Measurements from ENCODE around the gene PDXK. TPM values are rescaled to one million over a fixed set of nuclear protein-coding genes. Genes with fewer than 3 reads are reported as not detected.

The PDXK gene
- total and polyA plus RNA-seq, 2 of the 8 experiments (the other 6 are each of a cell fraction or from before 2014, with no cell fraction given): 78.0 to 112 TPM

DNA sequence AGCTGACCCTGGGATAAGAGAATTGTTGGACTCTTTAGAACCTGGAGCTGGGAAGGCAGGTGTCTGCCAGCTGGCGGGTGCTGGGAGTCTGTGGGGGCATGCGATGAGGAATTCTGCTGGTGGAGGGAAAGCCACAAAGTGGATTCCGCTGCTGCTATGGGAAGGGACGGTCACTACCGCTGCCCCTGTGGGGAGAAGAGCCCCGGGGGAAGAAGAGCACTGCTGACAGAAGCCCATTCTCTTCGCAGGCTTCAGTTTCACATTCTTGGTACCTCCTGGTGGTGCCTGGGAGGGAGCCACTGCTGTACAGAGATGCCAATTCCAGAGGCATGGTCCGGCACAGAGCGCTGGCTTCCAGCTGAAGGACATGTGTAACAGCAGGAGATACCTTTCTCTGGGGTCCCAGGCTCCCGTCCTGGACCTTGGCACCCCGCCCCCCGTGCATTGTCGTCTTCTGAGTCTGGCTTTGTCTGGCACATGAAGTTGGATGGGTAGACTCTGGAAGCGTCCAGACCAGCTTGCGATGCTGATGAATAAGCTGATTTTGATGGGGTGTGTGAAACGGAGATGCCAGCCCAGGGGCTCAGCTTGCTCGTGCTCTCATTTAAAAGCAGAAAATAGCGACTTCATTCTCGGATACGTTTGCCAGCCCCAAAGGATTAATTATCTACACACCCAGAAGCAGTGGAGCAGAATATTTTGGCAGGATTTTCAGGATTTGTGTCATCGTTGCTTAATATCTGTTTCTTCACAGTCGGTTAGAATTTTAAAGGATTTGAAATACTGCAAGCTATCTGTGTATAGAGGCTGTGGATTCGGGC is 13.2 kb downstream of the PDXK start (continued):
- TF ChIP-seq, protein P1, sequence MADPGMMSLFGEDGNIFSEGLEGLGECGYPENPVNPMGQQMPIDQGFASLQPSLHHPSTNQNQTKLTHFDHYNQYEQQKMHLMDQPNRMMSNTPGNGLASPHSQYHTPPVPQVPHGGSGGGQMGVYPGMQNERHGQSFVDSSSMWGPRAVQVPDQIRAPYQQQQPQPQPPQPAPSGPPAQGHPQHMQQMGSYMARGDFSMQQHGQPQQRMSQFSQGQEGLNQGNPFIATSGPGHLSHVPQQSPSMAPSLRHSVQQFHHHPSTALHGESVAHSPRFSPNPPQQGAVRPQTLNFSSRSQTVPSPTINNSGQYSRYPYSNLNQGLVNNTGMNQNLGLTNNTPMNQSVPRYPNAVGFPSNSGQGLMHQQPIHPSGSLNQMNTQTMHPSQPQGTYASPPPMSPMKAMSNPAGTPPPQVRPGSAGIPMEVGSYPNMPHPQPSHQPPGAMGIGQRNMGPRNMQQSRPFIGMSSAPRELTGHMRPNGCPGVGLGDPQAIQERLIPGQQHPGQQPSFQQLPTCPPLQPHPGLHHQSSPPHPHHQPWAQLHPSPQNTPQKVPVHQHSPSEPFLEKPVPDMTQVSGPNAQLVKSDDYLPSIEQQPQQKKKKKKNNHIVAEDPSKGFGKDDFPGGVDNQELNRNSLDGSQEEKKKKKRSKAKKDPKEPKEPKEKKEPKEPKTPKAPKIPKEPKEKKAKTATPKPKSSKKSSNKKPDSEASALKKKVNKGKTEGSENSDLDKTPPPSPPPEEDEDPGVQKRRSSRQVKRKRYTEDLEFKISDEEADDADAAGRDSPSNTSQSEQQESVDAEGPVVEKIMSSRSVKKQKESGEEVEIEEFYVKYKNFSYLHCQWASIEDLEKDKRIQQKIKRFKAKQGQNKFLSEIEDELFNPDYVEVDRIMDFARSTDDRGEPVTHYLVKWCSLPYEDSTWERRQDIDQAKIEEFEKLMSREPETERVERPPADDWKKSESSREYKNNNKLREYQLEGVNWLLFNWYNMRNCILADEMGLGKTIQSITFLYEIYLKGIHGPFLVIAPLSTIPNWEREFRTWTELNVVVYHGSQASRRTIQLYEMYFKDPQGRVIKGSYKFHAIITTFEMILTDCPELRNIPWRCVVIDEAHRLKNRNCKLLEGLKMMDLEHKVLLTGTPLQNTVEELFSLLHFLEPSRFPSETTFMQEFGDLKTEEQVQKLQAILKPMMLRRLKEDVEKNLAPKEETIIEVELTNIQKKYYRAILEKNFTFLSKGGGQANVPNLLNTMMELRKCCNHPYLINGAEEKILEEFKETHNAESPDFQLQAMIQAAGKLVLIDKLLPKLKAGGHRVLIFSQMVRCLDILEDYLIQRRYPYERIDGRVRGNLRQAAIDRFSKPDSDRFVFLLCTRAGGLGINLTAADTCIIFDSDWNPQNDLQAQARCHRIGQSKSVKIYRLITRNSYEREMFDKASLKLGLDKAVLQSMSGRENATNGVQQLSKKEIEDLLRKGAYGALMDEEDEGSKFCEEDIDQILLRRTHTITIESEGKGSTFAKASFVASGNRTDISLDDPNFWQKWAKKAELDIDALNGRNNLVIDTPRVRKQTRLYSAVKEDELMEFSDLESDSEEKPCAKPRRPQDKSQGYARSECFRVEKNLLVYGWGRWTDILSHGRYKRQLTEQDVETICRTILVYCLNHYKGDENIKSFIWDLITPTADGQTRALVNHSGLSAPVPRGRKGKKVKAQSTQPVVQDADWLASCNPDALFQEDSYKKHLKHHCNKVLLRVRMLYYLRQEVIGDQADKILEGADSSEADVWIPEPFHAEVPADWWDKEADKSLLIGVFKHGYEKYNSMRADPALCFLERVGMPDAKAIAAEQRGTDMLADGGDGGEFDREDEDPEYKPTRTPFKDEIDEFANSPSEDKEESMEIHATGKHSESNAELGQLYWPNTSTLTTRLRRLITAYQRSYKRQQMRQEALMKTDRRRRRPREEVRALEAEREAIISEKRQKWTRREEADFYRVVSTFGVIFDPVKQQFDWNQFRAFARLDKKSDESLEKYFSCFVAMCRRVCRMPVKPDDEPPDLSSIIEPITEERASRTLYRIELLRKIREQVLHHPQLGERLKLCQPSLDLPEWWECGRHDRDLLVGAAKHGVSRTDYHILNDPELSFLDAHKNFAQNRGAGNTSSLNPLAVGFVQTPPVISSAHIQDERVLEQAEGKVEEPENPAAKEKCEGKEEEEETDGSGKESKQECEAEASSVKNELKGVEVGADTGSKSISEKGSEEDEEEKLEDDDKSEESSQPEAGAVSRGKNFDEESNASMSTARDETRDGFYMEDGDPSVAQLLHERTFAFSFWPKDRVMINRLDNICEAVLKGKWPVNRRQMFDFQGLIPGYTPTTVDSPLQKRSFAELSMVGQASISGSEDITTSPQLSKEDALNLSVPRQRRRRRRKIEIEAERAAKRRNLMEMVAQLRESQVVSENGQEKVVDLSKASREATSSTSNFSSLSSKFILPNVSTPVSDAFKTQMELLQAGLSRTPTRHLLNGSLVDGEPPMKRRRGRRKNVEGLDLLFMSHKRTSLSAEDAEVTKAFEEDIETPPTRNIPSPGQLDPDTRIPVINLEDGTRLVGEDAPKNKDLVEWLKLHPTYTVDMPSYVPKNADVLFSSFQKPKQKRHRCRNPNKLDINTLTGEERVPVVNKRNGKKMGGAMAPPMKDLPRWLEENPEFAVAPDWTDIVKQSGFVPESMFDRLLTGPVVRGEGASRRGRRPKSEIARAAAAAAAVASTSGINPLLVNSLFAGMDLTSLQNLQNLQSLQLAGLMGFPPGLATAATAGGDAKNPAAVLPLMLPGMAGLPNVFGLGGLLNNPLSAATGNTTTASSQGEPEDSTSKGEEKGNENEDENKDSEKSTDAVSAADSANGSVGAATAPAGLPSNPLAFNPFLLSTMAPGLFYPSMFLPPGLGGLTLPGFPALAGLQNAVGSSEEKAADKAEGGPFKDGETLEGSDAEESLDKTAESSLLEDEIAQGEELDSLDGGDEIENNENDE (IDR thresholded peaks at IDR 0.05; ENCODE audit: insufficient replicate concordance, low read length): no peak
- TF ChIP-seq KDM5A (IDR thresholded peaks at IDR 0.05; ENCODE audit: low read length) (no peak), CBX5 (IDR thresholded peaks at IDR 0.05; ENCODE audit: low read depth, low read length) (no peak), KDM4A (IDR thresholded peaks at IDR 0.05; ENCODE audit: low read depth, low read length, severe bottlenecking) (no peak), PHF8 (conservative IDR thresholded peaks at IDR 0.05; ENCODE audit: low read depth, low read length) (no peak), ZNF274 (IDR thresholded peaks at IDR 0.05; ENCODE audit: borderline replicate concordance, extremely low read depth, low read length) (no peak), EP300 (IDR thresholded peaks at IDR 0.05; ENCODE audit: borderline replicate concordance in 1 of 2, low read depth in 2 of 2, low read length in 2 of 2) (no peak), FOSL1 (IDR thresholded peaks at IDR 0.05; ENCODE audit: insufficient read depth, low read depth, low read length) (no peak), TEAD4 (IDR thresholded peaks at IDR 0.05; ENCODE audit: low read depth, low read length) (no peak)

Data from H1 (cell line).